ENCODE data around the gene KLF5.

The KLF5 gene

DNA sequence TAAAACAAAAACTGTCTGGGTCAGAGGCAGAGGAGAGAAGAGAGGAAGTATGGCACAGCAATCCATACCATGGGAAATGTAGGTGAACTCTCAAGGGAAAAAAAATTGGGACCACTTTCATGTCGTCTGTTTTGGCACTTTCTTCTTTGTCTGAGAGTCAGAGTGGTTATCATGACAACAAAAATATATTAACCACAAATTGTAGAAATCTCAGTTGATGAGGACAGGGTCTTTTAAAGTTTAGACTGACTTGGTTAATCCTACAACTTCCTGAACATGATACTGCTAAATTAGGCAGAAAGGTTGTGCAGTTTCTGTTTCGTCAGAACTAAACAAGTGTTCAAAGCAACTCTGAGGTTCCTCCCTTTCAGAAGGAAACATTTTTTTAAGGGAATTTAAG is 15.2 kb downstream of the KLF5 start:
- Histone ChIP-seq H3K4me3 (ENCODE audit: insufficient read depth, low read length, poor library complexity, severe bottlenecking) (no peak overlapping the region), H4K20me1 (ENCODE audit: low read depth, low read length) (no peaks in the 10 kb centered on the region), H3K9me2 (replicated peaks; ENCODE audit: insufficient read depth, low read length) (no peaks in the 10 kb centered on the region), H3K9me3 (ENCODE audit: insufficient read depth, low read length) (no peaks in the 10 kb centered on the region), H3K4me2 (ENCODE audit: low read depth, low read length, poor library complexity, severe bottlenecking) (no peak overlapping the region), H2AFZ (ENCODE audit: low read depth, low read length, severe bottlenecking) (no peak overlapping the region), H3K27ac (ENCODE audit: low read depth, low read length) (no peak overlapping the region), H3K36me3 (ENCODE audit: low read length) (no peaks in the 10 kb centered on the region), H3F3A (ENCODE audit: insufficient read depth) (no peaks in the 10 kb centered on the region), H3K27me3 (ENCODE audit: low read length) (no peaks in the 10 kb centered on the region), H3K9ac (ENCODE audit: low read length) (no peak overlapping the region), H3K79me2 (ENCODE audit: insufficient read depth, low read length) (no peaks in the 10 kb centered on the region)
- TF ChIP-seq, protein P1, sequence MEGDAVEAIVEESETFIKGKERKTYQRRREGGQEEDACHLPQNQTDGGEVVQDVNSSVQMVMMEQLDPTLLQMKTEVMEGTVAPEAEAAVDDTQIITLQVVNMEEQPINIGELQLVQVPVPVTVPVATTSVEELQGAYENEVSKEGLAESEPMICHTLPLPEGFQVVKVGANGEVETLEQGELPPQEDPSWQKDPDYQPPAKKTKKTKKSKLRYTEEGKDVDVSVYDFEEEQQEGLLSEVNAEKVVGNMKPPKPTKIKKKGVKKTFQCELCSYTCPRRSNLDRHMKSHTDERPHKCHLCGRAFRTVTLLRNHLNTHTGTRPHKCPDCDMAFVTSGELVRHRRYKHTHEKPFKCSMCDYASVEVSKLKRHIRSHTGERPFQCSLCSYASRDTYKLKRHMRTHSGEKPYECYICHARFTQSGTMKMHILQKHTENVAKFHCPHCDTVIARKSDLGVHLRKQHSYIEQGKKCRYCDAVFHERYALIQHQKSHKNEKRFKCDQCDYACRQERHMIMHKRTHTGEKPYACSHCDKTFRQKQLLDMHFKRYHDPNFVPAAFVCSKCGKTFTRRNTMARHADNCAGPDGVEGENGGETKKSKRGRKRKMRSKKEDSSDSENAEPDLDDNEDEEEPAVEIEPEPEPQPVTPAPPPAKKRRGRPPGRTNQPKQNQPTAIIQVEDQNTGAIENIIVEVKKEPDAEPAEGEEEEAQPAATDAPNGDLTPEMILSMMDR (IDR thresholded peaks at IDR 0.05; ENCODE audit: insufficient read depth, low read length, poor library complexity, severe bottlenecking), result no peak
- TF ChIP-seq EZH2phosphoT487 (conservative IDR thresholded peaks at IDR 0.05; ENCODE audit: low read length), result no peak

DNA sequence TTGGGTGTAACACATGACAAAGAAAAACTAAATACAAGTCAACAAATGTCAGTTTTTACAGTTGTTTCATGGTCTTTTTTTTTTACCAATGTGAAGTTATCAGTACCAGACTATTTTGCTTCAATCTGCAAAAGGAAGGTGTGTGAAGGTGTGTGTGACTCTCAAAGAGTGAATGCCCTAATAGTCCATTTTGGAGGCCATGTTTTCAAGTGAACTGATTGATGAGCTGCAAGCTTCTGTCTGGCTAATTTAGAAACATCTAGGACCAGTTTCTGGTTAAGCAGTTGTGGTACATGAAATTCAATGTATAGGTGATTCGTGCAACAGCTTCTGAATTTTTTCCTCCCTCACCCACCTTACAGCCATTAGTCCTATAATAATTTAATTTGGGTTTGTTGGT is 16.1 kb downstream of the KLF5 start:
- no peak overlapping the region for H3K9ac ChIP-seq (ENCODE audit: low read length)
- no peaks in the 10 kb centered on the region for H3K9me2 ChIP-seq (replicated peaks; ENCODE audit: insufficient read depth, low read length)
- no peak overlapping the region for H3K4me2 ChIP-seq (ENCODE audit: low read depth, low read length, poor library complexity, severe bottlenecking)
- no peak overlapping the region for H2AFZ ChIP-seq (ENCODE audit: low read depth, low read length, severe bottlenecking)
- H3K36me3 ChIP-seq (ENCODE audit: low read length), result no peaks in the 10 kb centered on the region
- TF ChIP-seq EZH2phosphoT487 (conservative IDR thresholded peaks at IDR 0.05; ENCODE audit: low read length), result no peak
- TF ChIP-seq, protein P1 (IDR thresholded peaks at IDR 0.05; ENCODE audit: insufficient read depth, low read length, poor library complexity, severe bottlenecking), result no peak
- H3K27me3 ChIP-seq (ENCODE audit: low read length), result no peaks in the 10 kb centered on the region
- H3K9me3 ChIP-seq (ENCODE audit: insufficient read depth, low read length), result no peaks in the 10 kb centered on the region
- H4K20me1 ChIP-seq (ENCODE audit: low read depth, low read length), result no peaks in the 10 kb centered on the region
- no peaks in the 10 kb centered on the region for H3K79me2 ChIP-seq (ENCODE audit: insufficient read depth, low read length)
- no peaks in the 10 kb centered on the region for H3F3A ChIP-seq (ENCODE audit: insufficient read depth)
- no peak overlapping the region for H3K4me3 ChIP-seq (ENCODE audit: insufficient read depth, low read length, poor library complexity, severe bottlenecking)
- no peak overlapping the region for H3K27ac ChIP-seq (ENCODE audit: low read depth, low read length)

DNA sequence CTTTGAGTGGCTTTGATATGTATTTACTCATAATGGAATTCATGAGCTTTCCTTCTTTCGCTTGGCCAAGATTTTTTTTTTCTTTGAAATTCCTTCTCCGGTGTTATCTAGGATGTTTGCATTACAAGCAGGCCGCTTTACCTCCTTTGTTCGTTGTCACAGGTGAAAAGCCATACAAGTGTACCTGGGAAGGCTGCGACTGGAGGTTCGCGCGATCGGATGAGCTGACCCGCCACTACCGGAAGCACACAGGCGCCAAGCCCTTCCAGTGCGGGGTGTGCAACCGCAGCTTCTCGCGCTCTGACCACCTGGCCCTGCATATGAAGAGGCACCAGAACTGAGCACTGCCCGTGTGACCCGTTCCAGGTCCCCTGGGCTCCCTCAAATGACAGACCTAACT is 16.7 kb downstream of the KLF5 start:
- no peaks in the 10 kb centered on the region for H3K9me3 ChIP-seq (ENCODE audit: insufficient read depth, low read length)
- no peaks in the 10 kb centered on the region for H3K36me3 ChIP-seq (ENCODE audit: low read length)
- no peaks in the 10 kb centered on the region for H3K27me3 ChIP-seq (ENCODE audit: low read length)
- no peak for TF ChIP-seq EZH2phosphoT487 (conservative IDR thresholded peaks at IDR 0.05; ENCODE audit: low read length)
- TF ChIP-seq, protein P1 (IDR thresholded peaks at IDR 0.05; ENCODE audit: insufficient read depth, low read length, poor library complexity, severe bottlenecking), result no peak
- no peak overlapping the region for H2AFZ ChIP-seq (ENCODE audit: low read depth, low read length, severe bottlenecking)
- H3F3A ChIP-seq (ENCODE audit: insufficient read depth), result no peaks in the 10 kb centered on the region
- no peak overlapping the region for H3K27ac ChIP-seq (ENCODE audit: low read depth, low read length)
- H3K9me2 ChIP-seq (replicated peaks; ENCODE audit: insufficient read depth, low read length), result no peaks in the 10 kb centered on the region
- H4K20me1 ChIP-seq (ENCODE audit: low read depth, low read length), result no peaks in the 10 kb centered on the region
- no peak overlapping the region for H3K4me2 ChIP-seq (ENCODE audit: low read depth, low read length, poor library complexity, severe bottlenecking)
- no peak overlapping the region for H3K9ac ChIP-seq (ENCODE audit: low read length)
- no peak overlapping the region for H3K4me3 ChIP-seq (ENCODE audit: insufficient read depth, low read length, poor library complexity, severe bottlenecking)
- H3K79me2 ChIP-seq (ENCODE audit: insufficient read depth, low read length), result no peaks in the 10 kb centered on the region
